A673 (cell line): ENCODE data around the gene SPRED1. TPM values are rescaled to one million over a fixed set of nuclear protein-coding genes. Genes with fewer than 3 reads are reported as not detected.

Source experiments
- BruUV-seq: library from RNA; stranded (reverse); fragments of 400-500 nt; replicated peaks from 2 replicates; lab custom pipeline; 2021; lab: Mats Ljungman, UMichigan
- CTCF ChIA-PET: fragments of 300-600 bp; sonication (Branson Sonifier 250); formaldehyde crosslinking; loops from one replicate; lab custom pipeline; 2022; ENCODE audit warnings: antibody characterized with exemption; lab: Charles Lee
- POLR2A ChIA-PET: fragments of 300-600 bp; sonication (Branson Sonifier 250); formaldehyde crosslinking; loops from one replicate; lab custom pipeline; 2022; ENCODE audit warnings: antibody characterized with exemption; ENCODE audit not compliant: low non-redundant PET; lab: Charles Lee
- DNase-seq: peaks from one replicate; pipeline ENCODE4 v3.0.0-alpha.2; 2015; ENCODE audit warnings: low spot score
- H3K27ac ChIP-seq: fragments of 200-600 bp; sonication (generic); 2 replicates; pipeline ENCODE4 v1.5.1; 2016; ENCODE audit warnings: mixed run types, low read depth, mild to moderate bottlenecking, mixed read lengths, antibody characterized with exemption, low read length; ENCODE audit not compliant: poor library complexity, severe bottlenecking
- H3K27me3 ChIP-seq: fragments of 200-600 bp; sonication (generic); replicated peaks from 2 replicates; pipeline ENCODE4 v1.6.1; 2017; ENCODE audit warnings: mixed run types, low read depth, mild to moderate bottlenecking, mixed read lengths, antibody characterized with exemption, low read length; ENCODE audit not compliant: insufficient read depth, poor library complexity
- H3K36me3 ChIP-seq: fragments of 200-600 bp; sonication (generic); 2 replicates; pipeline ENCODE4 v1.6.1; 2016; ENCODE audit warnings: mixed run types, mild to moderate bottlenecking, mixed read lengths, antibody characterized with exemption, low read length; ENCODE audit not compliant: insufficient read depth, poor library complexity, severe bottlenecking
- H3K4me1 ChIP-seq: fragments of 200-600 bp; sonication (generic); 2 replicates; pipeline ENCODE4 v1.6.1; 2017; ENCODE audit warnings: mixed run types, mild to moderate bottlenecking, mixed read lengths, antibody characterized with exemption, low read length; ENCODE audit not compliant: insufficient read depth, poor library complexity, severe bottlenecking
- H3K4me3 ChIP-seq: fragments of 200-600 bp; sonication (generic); 2 replicates; pipeline ENCODE4 v1.5.1; 2016; ENCODE audit warnings: low read depth, mixed run types, mild to moderate bottlenecking, mixed read lengths, low read length; ENCODE audit not compliant: poor library complexity, severe bottlenecking
- H3K9me3 ChIP-seq: fragments of 200-600 bp; sonication (generic); 2 replicates; pipeline ENCODE4 v1.6.1; 2016; ENCODE audit warnings: mixed run types, low read depth, mild to moderate bottlenecking, mixed read lengths, antibody characterized with exemption, low read length; ENCODE audit not compliant: poor library complexity, severe bottlenecking
- EZH2 ChIP-seq: fragments of 200-600 bp; sonication (generic); IDR thresholded peaks from 2 replicates; pipeline ENCODE4 v1.6.1; 2017; ENCODE audit warnings: borderline replicate concordance, low read depth, mild to moderate bottlenecking, mixed read lengths, antibody characterized with exemption, low read length; ENCODE audit not compliant: poor library complexity, severe bottlenecking
- intact Hi-C: fragments of 100-400 bp; cut with micrococcal nuclease; formaldehyde crosslinking; loops from one replicate; pipeline ENCODE4 v1.10.0; 2022; ENCODE audit not compliant: unreplicated experiment
- total RNA-seq: library from RNA; stranded (reverse); gene quantifications from 2 replicates; pipeline ENCODE4 v1.2.3, GENCODE V29; 2021
- TF ChIP-seq, protein P1 (sequence below): fragments of 300-800, 200-600 bp; sonication (generic); conservative IDR thresholded peaks from 2 replicates; pipeline ENCODE4 v1.5.1; 2017; ENCODE audit warnings: low read depth, mild to moderate bottlenecking, antibody characterized with exemption, low read length, moderate library complexity, mixed read lengths

Gene SPRED1
- total RNA-seq, 1 experiment from 2014 or later, result 17.3 TPM

DNA sequence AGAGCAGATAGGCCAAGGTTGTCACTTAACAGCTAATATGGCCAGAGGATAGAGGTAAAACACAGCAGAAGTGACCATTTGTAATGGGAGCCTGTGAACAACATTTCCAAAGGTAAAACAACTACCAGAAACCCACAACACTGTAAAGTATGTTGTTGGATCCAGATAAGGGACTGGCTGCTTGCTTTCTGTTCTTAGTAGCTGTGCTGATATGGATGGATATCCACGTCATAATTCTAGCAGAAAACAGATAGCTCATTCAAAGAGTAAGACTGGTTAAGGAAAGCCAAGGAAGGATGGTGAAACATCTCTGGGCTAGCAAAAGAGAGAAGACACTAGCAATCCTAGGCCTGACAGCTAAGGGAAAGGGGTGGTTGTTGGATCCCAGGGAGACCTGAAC is 36.9 kb upstream of the SPRED1 start:
- no peak overlapping the region for H3K27ac ChIP-seq
- H3K9me3 ChIP-seq, result no peaks in the 10 kb centered on the region
- no peak for DNase-seq
- CTCF ChIA-PET, result no interaction called here
- H3K4me3 ChIP-seq, result no peak overlapping the region
- BruUV-seq, result no TSS peak
- intact Hi-C loops, result no loop called here
- POLR2A ChIA-PET, result interaction anchor here (0.9 kb wide), 1 partner anchor 36 kb away, joined by 3 read pairs; no protein-coding TSS in a partner anchor
- H3K4me1 ChIP-seq, result no peaks in the 10 kb centered on the region
- H3K27me3 ChIP-seq, result no peaks in the 10 kb centered on the region
- no peaks in the 10 kb centered on the region for H3K36me3 ChIP-seq
- no peak for TF ChIP-seq EZH2
- TF ChIP-seq, protein P1, sequence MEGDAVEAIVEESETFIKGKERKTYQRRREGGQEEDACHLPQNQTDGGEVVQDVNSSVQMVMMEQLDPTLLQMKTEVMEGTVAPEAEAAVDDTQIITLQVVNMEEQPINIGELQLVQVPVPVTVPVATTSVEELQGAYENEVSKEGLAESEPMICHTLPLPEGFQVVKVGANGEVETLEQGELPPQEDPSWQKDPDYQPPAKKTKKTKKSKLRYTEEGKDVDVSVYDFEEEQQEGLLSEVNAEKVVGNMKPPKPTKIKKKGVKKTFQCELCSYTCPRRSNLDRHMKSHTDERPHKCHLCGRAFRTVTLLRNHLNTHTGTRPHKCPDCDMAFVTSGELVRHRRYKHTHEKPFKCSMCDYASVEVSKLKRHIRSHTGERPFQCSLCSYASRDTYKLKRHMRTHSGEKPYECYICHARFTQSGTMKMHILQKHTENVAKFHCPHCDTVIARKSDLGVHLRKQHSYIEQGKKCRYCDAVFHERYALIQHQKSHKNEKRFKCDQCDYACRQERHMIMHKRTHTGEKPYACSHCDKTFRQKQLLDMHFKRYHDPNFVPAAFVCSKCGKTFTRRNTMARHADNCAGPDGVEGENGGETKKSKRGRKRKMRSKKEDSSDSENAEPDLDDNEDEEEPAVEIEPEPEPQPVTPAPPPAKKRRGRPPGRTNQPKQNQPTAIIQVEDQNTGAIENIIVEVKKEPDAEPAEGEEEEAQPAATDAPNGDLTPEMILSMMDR, result no peak

DNA sequence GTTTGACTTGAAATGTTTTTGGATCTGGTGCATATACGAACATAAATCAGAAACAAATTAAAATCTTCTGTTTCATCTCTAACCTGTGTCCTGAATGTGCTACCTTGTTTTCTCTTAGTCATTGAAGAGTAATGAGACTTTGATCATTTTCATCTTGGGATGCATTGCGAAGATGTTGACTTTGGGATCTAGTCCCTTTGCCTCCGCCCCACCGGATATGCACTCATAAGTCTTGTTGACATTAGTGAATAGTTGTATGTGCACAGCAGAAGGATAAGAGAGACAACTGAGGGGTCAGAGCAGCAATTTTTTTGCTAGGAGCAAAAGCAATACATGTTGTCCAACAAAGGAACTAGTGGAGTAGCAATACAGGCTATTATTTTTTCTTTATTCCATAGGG is 35.9 kb upstream of the SPRED1 start:
- CTCF ChIA-PET, result no interaction called here
- Histone ChIP-seq H3K4me1 (no peaks in the 10 kb centered on the region), H3K27ac (no peak overlapping the region), H3K36me3 (no peaks in the 10 kb centered on the region), H3K27me3 (no peaks in the 10 kb centered on the region), H3K9me3 (no peaks in the 10 kb centered on the region), H3K4me3 (no peak overlapping the region)
- intact Hi-C loops, result no loop called here
- DNase-seq, result no peak
- BruUV-seq, result no TSS peak
- POLR2A ChIA-PET, result interaction anchor here (0.9 kb wide), 1 partner anchor 35 kb away, joined by 3 read pairs; no protein-coding TSS in a partner anchor
- TF ChIP-seq EZH2, result no peak
- TF ChIP-seq, protein P1, result no peak

DNA sequence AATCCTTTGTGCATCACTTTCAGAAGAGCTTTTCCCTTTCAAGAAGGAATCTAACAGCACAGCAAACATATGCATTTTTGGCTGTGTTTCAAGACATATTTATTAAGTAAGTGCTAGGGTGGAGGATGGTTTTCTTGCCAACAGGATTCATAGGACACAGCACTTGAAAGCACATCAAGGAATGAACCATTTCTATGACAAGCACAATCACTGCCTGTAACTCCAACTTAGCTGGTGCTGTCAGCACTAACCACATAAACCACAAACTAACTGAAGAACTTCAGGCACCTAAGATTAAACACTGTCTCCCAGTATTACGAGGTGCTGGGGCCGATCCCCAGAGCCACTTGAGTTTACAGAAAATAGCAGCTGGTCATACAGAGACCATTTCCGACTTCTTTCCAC is 35.4 kb upstream of the SPRED1 start:
- H3K36me3 ChIP-seq, result no peaks in the 10 kb centered on the region
- TF ChIP-seq, protein P1, result no peak
- TF ChIP-seq EZH2, result no peak
- ChIA-PET POLR2A (no interaction called here), CTCF (no interaction called here)
- no peak overlapping the region for H3K4me3 ChIP-seq
- no peaks in the 10 kb centered on the region for H3K4me1 ChIP-seq
- DNase-seq, result peak; percentile 29
- no peaks in the 10 kb centered on the region for H3K9me3 ChIP-seq
- H3K27me3 ChIP-seq, result no peaks in the 10 kb centered on the region
- BruUV-seq, result no TSS peak
- no peak overlapping the region for H3K27ac ChIP-seq
- intact Hi-C loops, result no loop called here
